IPS DF 6.9 (cell line): Measurements from ENCODE around the gene BCAS1.

Experiments used
- DNase-seq: peaks from one replicate; pipeline ENCODE4 v3.0.0-alpha.2; 2013; ENCODE audit warnings: low read depth, low spot score
- H3K27ac ChIP-seq: one replicate; pipeline ENCODE4 v1.5.1; 2013; ENCODE audit warnings: low read length, control low read depth
- H3K27me3 ChIP-seq: 2 replicates; pipeline ENCODE4 v1.6.1; 2013; ENCODE audit warnings: mild to moderate bottlenecking, low read length; ENCODE audit not compliant: control insufficient read depth, insufficient read depth
- H3K36me3 ChIP-seq: 2 replicates; pipeline ENCODE4 v1.6.1; 2013; ENCODE audit warnings: low read length; ENCODE audit not compliant: control insufficient read depth, insufficient read depth
- H3K4me1 ChIP-seq: 2 replicates; pipeline ENCODE4 v1.6.1; 2013; ENCODE audit warnings: low read length; ENCODE audit not compliant: control insufficient read depth, insufficient read depth
- H3K4me3 ChIP-seq: 2 replicates; pipeline ENCODE4 v1.5.1; 2013; ENCODE audit warnings: mild to moderate bottlenecking, low read length
- H3K9me3 ChIP-seq: 2 replicates; pipeline ENCODE4 v1.6.1; 2013; ENCODE audit warnings: low read length, inconsistent platforms; ENCODE audit not compliant: control insufficient read depth, insufficient read depth
- WGBS: extraction: QIAGEN DNeasy Blood & Tissue Kit; methylation state at CpG from one replicate; pipeline ENCODE4 v1.1.7; 2013; ENCODE audit warnings: mixed read lengths, missing lambda C conversion rate; ENCODE audit not compliant: insufficient read length, insufficient coverage; 5-methylcytosine and 5-hydroxymethylcytosine counted together

The BCAS1 gene

DNA sequence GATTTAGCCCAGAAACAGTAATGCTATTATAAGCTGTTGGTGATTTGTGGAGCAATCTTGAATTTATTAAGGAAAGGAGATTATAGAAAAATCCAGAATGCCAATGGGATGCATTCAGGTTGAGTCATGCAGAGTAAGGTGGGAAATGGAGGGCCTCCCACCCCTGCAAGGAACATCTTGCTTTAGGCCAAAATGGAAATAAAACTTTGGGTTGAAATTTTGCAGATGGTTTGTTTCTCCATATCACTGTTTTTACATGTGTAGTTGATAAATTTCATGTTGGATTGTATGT is 152.4 kb downstream of the BCAS1 start:
- DNase-seq = no peak
- Histone ChIP-seq H3K9me3 (no peaks in the 10 kb centered on the region), H3K36me3 (no peaks in the 10 kb centered on the region), H3K27ac (no peak overlapping the region), H3K27me3 (no peaks in the 10 kb centered on the region), H3K4me3 (no peak overlapping the region), H3K4me1 (peaks cover 6% of the 10 kb centered on the region; the same call in 1 of the 2 replicates)

- H3K4me3 ChIP-seq = no peak overlapping the region
- no peak overlapping the region for H3K27ac ChIP-seq
- peaks cover 6% of the 10 kb centered on the region; the same call in 1 of the 2 replicates for H3K4me1 ChIP-seq
- no peaks in the 10 kb centered on the region for H3K9me3 ChIP-seq
- DNase-seq = no peak
- no peaks in the 10 kb centered on the region for H3K27me3 ChIP-seq
- no CpG with 5 or more reads among the region's 10 CpGs for WGBS
- H3K36me3 ChIP-seq = no peaks in the 10 kb centered on the region
Measured at GRCh38 chr20:53917145-53918019, 153.0 kb downstream of the BCAS1 start.

DNA sequence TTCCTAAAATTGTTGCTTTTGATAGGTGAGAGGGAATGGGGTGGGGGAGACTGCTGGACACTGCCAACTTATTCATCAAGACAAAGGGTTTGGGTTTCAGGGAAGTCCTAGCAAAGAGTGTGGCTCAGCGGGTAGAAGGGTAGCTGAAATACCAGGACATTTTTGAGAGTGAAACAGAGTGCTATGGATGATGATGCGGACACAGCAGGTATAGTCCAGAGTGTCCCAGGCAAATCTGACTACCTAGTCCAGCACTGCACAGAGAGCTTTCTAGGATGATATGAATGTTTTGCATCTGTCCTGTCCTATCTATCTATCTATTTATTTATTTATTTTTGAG is 154.3 kb downstream of the BCAS1 start:
- DNase-seq = no peak
- H3K27ac ChIP-seq = no peak overlapping the region
- no peak overlapping the region for H3K4me3 ChIP-seq
- no peaks in the 10 kb centered on the region for H3K9me3 ChIP-seq
- no peaks in the 10 kb centered on the region for H3K27me3 ChIP-seq
- WGBS = no CpG with 5 or more reads among the region's 2 CpGs
- peaks cover 4% of the 10 kb centered on the region; the same call in 1 of the 2 replicates for H3K4me1 ChIP-seq
- H3K36me3 ChIP-seq = no peaks in the 10 kb centered on the region

- Histone ChIP-seq H3K36me3 (no peaks in the 10 kb centered on the region), H3K27ac (no peak overlapping the region), H3K4me1 (peaks cover 2% of the 10 kb centered on the region; the same call in 1 of the 2 replicates), H3K9me3 (no peaks in the 10 kb centered on the region), H3K27me3 (no peaks in the 10 kb centered on the region), H3K4me3 (peak overlapping the region; percentile 26; the same call in 1 of the 2 replicates)
- WGBS = no CpG with 5 or more reads among the region's 24 CpGs
- no peak for DNase-seq
Measured at GRCh38 chr20:53915446-53916172, 154.8 kb downstream of the BCAS1 start.

GRCh38 chr20:53914781-53915445 is 155.5 kb downstream of the BCAS1 start:
- Histone ChIP-seq H3K4me3 (no peak overlapping the region; the same call in 1 of the 2 replicates), H3K27ac (no peak overlapping the region), H3K4me1 (peaks cover 2% of the 10 kb centered on the region; the same call in 1 of the 2 replicates), H3K36me3 (no peaks in the 10 kb centered on the region), H3K27me3 (no peaks in the 10 kb centered on the region), H3K9me3 (no peaks in the 10 kb centered on the region)
- WGBS = no CpG with 5 or more reads among the region's 6 CpGs
- DNase-seq = no peak

DNA sequence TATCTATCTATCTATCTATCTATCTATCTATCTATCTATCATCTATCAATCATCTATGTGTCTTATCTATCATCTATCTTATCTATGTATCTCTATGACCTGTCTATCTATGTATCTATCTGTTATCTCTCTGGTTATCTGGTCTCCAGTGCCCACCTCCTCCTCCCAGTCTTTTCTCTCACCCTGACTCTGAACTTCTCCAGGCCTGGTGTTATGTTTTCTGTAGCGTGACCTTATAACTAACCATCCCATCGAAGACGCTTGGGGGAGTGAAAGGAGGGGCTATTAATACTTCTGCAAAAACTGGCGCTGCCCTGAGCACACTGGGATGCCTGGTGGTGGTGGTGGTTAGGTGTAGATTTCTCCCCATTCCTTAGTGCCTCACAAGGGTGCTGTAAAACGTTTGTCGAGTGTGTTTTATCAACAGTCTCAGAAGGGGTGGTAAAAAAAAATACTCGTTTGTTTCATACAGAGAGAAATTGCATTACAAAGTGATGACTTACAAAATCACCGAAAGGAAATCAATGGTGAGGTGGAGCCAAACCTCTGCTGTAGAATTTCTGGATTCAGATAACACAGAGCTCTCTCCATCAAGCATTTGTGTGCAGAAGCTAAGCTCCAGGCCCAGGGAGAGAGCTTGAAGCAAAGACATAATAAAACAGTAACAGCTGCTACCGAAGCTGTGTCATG is 156.2 kb downstream of the BCAS1 start:
- no peak for DNase-seq
- no peak overlapping the region for H3K27ac ChIP-seq
- H3K9me3 ChIP-seq = no peaks in the 10 kb centered on the region
- H3K4me3 ChIP-seq = no peak overlapping the region
- H3K4me1 ChIP-seq = peaks cover 2% of the 10 kb centered on the region; the same call in 1 of the 2 replicates
- WGBS = no CpG with 5 or more reads among the region's 9 CpGs
- H3K36me3 ChIP-seq = no peaks in the 10 kb centered on the region
- H3K27me3 ChIP-seq = no peaks in the 10 kb centered on the region

DNA sequence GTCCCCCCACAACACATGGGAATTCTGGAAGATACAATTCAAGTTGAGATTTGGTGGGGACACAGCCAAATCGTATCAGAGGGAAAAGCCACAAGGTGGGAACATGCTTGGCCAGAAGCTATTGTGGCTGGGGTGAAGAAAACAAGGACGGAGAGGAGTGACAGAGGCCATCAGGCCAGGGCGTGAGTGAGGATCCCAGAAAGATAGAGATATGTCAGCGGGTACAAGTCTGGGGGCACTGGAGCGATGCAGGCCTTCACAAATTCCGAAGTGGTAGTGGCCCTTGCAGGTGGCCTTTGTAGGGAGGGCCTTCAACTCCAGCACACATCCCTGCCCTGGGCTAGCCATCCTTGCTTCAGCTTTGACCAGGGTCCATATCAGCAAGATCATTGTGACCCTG is 159.1 kb downstream of the BCAS1 start:
- no peak for DNase-seq
- Histone ChIP-seq H3K9me3 (no peaks in the 10 kb centered on the region), H3K4me1 (peaks cover 2% of the 10 kb centered on the region; the same call in 1 of the 2 replicates), H3K4me3 (no peak overlapping the region), H3K36me3 (no peaks in the 10 kb centered on the region), H3K27me3 (no peaks in the 10 kb centered on the region), H3K27ac (no peak overlapping the region)
- no CpG with 5 or more reads among the region's 6 CpGs for WGBS

- H3K4me1 ChIP-seq = peaks cover 2% of the 10 kb centered on the region; the same call in 1 of the 2 replicates
Measured at GRCh38 chr20:53910351-53911002, 159.9 kb downstream of the BCAS1 start.

DNA sequence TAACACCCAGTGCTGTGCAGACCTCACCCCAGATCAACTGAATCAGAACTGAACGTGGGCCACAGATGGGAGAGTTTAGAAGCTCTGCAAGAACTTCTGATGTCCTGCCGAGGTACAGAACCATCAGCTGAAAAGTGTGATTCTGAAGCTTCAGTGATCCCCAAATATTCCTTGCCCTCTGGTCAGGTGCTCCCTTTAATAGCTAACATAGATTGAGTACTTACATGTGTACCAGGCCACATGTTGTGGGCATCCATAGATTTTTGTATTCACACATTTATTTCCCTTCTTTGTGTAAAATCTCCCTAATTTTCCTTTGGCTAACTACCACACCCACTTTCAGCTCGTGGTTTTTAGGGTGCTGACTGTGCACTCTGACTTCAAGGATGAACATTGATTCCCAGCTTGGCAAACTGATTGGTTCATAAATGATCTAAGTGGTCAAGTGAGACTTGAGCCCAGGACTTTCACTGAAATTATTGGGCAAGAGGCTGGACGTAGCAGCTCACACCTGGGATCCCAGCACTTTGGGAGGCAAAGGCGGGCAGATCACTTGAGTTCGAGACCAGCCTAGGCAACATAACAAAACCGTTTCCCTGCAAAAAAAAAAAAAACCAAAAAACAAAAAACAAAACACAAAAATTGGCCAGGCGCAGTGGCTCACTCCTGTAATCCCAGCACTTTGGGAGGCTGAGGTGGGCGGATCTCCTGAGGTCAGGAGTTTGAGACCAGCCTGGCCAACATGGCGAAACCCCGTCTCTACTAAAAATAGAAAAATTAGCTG is 162.2 kb downstream of the BCAS1 start:
- no peak overlapping the region for H3K27ac ChIP-seq
- no CpG with 5 or more reads among the region's 11 CpGs for WGBS
- DNase-seq = no peak
- H3K4me1 ChIP-seq = no peaks in the 10 kb centered on the region
- H3K36me3 ChIP-seq = no peaks in the 10 kb centered on the region
- no peak overlapping the region for H3K4me3 ChIP-seq
- no peaks in the 10 kb centered on the region for H3K27me3 ChIP-seq
- no peaks in the 10 kb centered on the region for H3K9me3 ChIP-seq

More at GRCh38 chr20:53910351-53911002, 159.9 kb downstream of the BCAS1 start:
- Histone ChIP-seq H3K4me3 (no peak overlapping the region), H3K27ac (no peak overlapping the region), H3K9me3 (no peaks in the 10 kb centered on the region), H3K27me3 (no peaks in the 10 kb centered on the region), H3K36me3 (no peaks in the 10 kb centered on the region)
- DNase-seq = no peak
- no CpG with 5 or more reads among the region's 13 CpGs for WGBS
